ENCODE data around the gene SLC24A3. TPM values are rescaled to one million over a fixed set of nuclear protein-coding genes. Genes with fewer than 3 reads are reported as not detected.

The SLC24A3 gene
- total and polyA plus RNA-seq, 2 donors from 2014 or later, result 0.86 to 5.2 TPM

DNA sequence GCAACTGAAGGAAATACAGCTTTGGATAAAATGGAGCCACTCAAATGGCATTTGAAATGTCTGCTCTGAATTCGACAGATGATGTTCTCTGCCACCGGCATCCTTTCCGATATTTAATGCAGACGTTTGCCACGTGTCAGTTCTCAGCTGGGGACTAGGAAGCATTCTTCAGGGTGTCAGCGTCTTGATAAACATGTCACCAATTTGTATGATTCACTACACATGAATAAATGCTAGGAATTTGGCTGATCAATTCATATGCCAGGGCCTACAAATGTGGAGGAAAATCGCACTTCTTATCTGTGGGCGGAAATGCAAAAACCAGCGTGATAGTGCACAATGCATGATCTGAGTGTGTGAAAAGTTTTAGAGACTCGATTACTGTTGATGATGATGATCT lies 169.5 kb downstream of the SLC24A3 start:
- TF ChIP-seq CTCF (IDR thresholded peaks at IDR 0.05; ENCODE audit: borderline replicate concordance, extremely low read depth, insufficient read depth), result no peak
- H3K4me1 ChIP-seq (ENCODE audit: control insufficient read depth in 2 of 3, insufficient read depth in 2 of 3, low read depth in 1 of 3, low read length in 3 of 3), result no peaks in the 10 kb centered on the region
- no peak overlapping the region for H3K4me3 ChIP-seq (ENCODE audit: low read length in 3 of 3)
- H3K27ac ChIP-seq (ENCODE audit: low read depth in 2 of 2, low read length in 2 of 2), result no peak overlapping the region
- intact Hi-C loops (cut with DNase I), result no loop called here
- DNase-seq, result no peak
- FAIRE-seq, result no peak
- H3K9me3 ChIP-seq (ENCODE audit: control insufficient read depth in 2 of 3, insufficient read depth in 1 of 3, low read length in 3 of 3), result no peaks in the 10 kb centered on the region
- H3K9ac ChIP-seq (ENCODE audit: low read length in 3 of 3), result no peak overlapping the region
- no peaks in the 10 kb centered on the region for H3K27me3 ChIP-seq (ENCODE audit: control insufficient read depth, insufficient read depth, low read length)
- H3K36me3 ChIP-seq (ENCODE audit: control insufficient read depth in 2 of 3, insufficient read depth in 3 of 3, low read length in 3 of 3), result no peaks in the 10 kb centered on the region

GRCh38 chr20:19382386-19383340 lies 170.2 kb downstream of the SLC24A3 start:
- no peak overlapping the region for H3K9ac ChIP-seq (ENCODE audit: low read length in 3 of 3)
- FAIRE-seq (no peak), DNase-seq (no peak)
- no peak overlapping the region for H3K4me3 ChIP-seq (ENCODE audit: low read length in 3 of 3)
- no peaks in the 10 kb centered on the region for H3K4me1 ChIP-seq (ENCODE audit: control insufficient read depth in 2 of 3, insufficient read depth in 2 of 3, low read depth in 1 of 3, low read length in 3 of 3)
- H3K36me3 ChIP-seq (ENCODE audit: control insufficient read depth in 2 of 3, insufficient read depth in 3 of 3, low read length in 3 of 3), result no peaks in the 10 kb centered on the region
- no peak overlapping the region for H3K27ac ChIP-seq (ENCODE audit: low read depth in 2 of 2, low read length in 2 of 2)
- TF ChIP-seq CTCF (IDR thresholded peaks at IDR 0.05; ENCODE audit: borderline replicate concordance, extremely low read depth, insufficient read depth), result no peak
- no peaks in the 10 kb centered on the region for H3K27me3 ChIP-seq (ENCODE audit: control insufficient read depth, insufficient read depth, low read length)
- H3K9me3 ChIP-seq (ENCODE audit: control insufficient read depth in 2 of 3, insufficient read depth in 1 of 3, low read length in 3 of 3), result no peaks in the 10 kb centered on the region
- intact Hi-C loops (cut with DNase I), result no loop called here

- DNase-seq (no peak), FAIRE-seq (no peak)
- H3K4me1 ChIP-seq (ENCODE audit: control insufficient read depth in 2 of 3, insufficient read depth in 2 of 3, low read depth in 1 of 3, low read length in 3 of 3), result no peaks in the 10 kb centered on the region
- intact Hi-C loops (cut with DNase I), result no loop called here
- no peak for TF ChIP-seq CTCF (IDR thresholded peaks at IDR 0.05; ENCODE audit: borderline replicate concordance, extremely low read depth, insufficient read depth)
- peaks cover 0 to 7% (median 0%) of the 10 kb centered on the region in 3 donors for H3K9me3 ChIP-seq (ENCODE audit: control insufficient read depth in 2 of 3, insufficient read depth in 1 of 3, low read length in 3 of 3)
- no peak overlapping the region for H3K9ac ChIP-seq (ENCODE audit: low read length in 3 of 3)
- H3K27ac ChIP-seq (ENCODE audit: low read depth in 2 of 2, low read length in 2 of 2), result no peak overlapping the region
- H3K4me3 ChIP-seq (ENCODE audit: low read length in 3 of 3), result no peak overlapping the region
- H3K36me3 ChIP-seq (ENCODE audit: control insufficient read depth in 2 of 3, insufficient read depth in 3 of 3, low read length in 3 of 3), result no peaks in the 10 kb centered on the region
- no peaks in the 10 kb centered on the region for H3K27me3 ChIP-seq (ENCODE audit: control insufficient read depth, insufficient read depth, low read length)
Measured at GRCh38 chr20:19384940-19385339, 172.5 kb downstream of the SLC24A3 start.

All from kidney (tissue), 14 donors.